Left forelimb (tissue), 1 donor: ENCODE data around the gene NOP9.
A peak's percentile ranks its signal among the peaks of the same experiment; 100 is the strongest.
"Not testable (repeated sequence)": the region's sequence is repeated elsewhere in the genome, so short reads cannot be mapped to it uniquely, and the experiment has no call there.

Experiments used
- DNase-seq: peaks from one replicate; pipeline ENCODE4 v3.0.0-alpha.2; 2018; ENCODE audit warnings: low spot score

The NOP9 gene

GRCh38 chr14:24325963-24326362 is 26.3 kb downstream of the NOP9 start:
- no peak for DNase-seq

- DNase-seq = no peak
Measured at GRCh38 chr14:24327303-24327702, 27.7 kb downstream of the NOP9 start.

- not testable (repeated sequence) for DNase-seq
Measured at GRCh38 chr14:24327914-24328313, 28.3 kb downstream of the NOP9 start.

- DNase-seq = no peak
Measured at GRCh38 chr14:24329073-24329663, 29.5 kb downstream of the NOP9 start.

GRCh38 chr14:24329736-24330135 is 30.1 kb downstream of the NOP9 start:
- no peak for DNase-seq

GRCh38 chr14:24330973-24331674 is 31.5 kb downstream of the NOP9 start:
- no peak for DNase-seq

- DNase-seq = no peak
Measured at GRCh38 chr14:24331731-24332267, 32.1 kb downstream of the NOP9 start.

GRCh38 chr14:24332268-24332993 is 32.8 kb downstream of the NOP9 start:
- DNase-seq = no peak

GRCh38 chr14:24334431-24335291 is 35.0 kb downstream of the NOP9 start, which contains the start of gene ADCY4:
Gene ADCY4, minus strand, starts transcription at chr14:24335071. Its CDS starts 419 bp downstream, at chr14:24334652.
- peak; percentile 59 for DNase-seq

- DNase-seq = no peak
Measured at GRCh38 chr14:24335461-24336171, 36.0 kb downstream of the NOP9 start.

GRCh38 chr14:24337144-24337823 is 37.6 kb downstream of the NOP9 start:
- DNase-seq = peak; percentile 44

- no peak for DNase-seq
Measured at GRCh38 chr14:24337824-24338175, 38.1 kb downstream of the NOP9 start.

GRCh38 chr14:24338843-24339242 is 39.2 kb downstream of the NOP9 start:
- DNase-seq = no peak

GRCh38 chr14:24339284-24340151 is 39.9 kb downstream of the NOP9 start, which contains the start of gene RIPK3:
Gene RIPK3, minus strand, starts transcription at chr14:24339991. Its CDS starts 165 bp downstream, at chr14:24339826.
- no peak for DNase-seq

GRCh38 chr14:24340606-24341005 is 41.0 kb downstream of the NOP9 start:
- no peak for DNase-seq

GRCh38 chr14:24342889-24343288 is 43.2 kb downstream of the NOP9 start:
- DNase-seq = no peak

- DNase-seq = no peak
Measured at GRCh38 chr14:24343795-24344660, 44.4 kb downstream of the NOP9 start.

- no peak for DNase-seq
Measured at GRCh38 chr14:24347134-24347533, 47.5 kb downstream of the NOP9 start.

- no peak for DNase-seq
Measured at GRCh38 chr14:24348186-24348585, 48.5 kb downstream of the NOP9 start.
